Stimulated activated CD4-positive, alpha-beta T cell treated with anti-CD3 and anti-CD28 coated beads, TNF-alpha, amount 100 ng/mL, for 48 hours (primary cell): Measurements from ENCODE around the gene KSR1.
A peak's percentile ranks its signal among the peaks of the same experiment; 100 is the strongest.
"Not testable (repeated sequence)": the region's sequence is repeated elsewhere in the genome, so short reads cannot be mapped to it uniquely, and the experiment has no call there.

Source experiments
- DNase-seq, 3 donors: peaks; one replicate each; pipeline ENCODE4 v3.0.0-alpha.2; 2020; ENCODE audit warnings: low read depth in 3 of 3

Gene KSR1

GRCh38 chr17:27453471-27453870 is 2.8 kb upstream of the KSR1 start:
- no peak for DNase-seq

- no peak for DNase-seq
Observed at GRCh38 chr17:27454089-27454488, 2.2 kb upstream of the KSR1 start.

GRCh38 chr17:27455236-27455913 is 873 bp upstream of the KSR1 start:
- DNase-seq = no peak

DNA sequence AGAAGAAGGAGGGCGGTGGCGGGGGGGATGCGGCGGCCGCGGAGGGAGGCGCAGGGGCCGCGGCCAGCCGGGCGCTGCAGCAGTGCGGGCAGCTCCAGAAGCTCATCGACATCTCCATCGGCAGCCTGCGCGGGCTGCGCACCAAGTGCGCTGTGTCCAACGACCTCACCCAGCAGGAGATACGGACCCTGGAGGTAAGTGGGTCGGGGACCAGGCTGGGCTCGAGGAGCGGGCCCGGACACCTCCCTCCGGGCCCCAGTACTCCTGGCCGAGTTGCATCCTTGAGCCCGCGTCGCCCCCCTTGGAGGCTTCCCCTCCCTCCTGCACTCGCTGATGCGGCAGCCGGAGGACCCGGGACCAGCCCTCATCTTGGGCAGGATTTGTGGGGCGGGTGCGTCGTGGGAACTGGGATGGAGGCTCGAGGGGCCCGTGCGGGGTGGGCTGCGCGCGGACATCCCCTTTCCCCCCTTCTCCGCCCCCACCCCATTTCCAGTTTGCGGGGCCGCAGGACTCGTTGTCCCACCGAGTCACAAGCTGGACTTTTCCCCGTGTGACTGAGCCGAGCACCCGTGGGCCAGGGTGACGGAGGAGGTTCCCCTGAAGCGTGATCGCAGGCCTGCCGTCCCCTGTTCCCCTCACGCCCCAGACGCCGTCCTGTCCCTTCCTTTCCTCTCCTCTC is 572 bp downstream of the KSR1 start:
- DNase-seq = no peak

DNA sequence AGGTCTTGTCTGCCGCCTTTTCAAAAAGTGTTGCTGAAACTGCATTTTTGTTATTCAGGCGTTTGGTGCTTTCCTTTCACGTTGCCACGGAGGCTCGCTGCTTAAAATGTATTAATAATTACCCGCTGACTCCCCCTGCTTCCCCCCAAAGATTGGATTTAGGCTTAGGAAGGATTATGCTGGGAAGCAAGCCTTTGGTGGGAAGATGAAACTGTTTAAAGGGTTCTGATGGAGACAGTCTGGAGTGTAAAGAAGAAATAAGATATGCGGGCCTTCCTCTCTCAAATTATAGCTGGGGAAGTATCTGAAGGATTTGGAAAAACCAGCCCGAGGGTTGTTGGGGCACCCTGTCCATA is 1.1 kb downstream of the KSR1 start:
- DNase-seq = no peak

- DNase-seq = no peak
Observed at GRCh38 chr17:27457731-27458523, 1.7 kb downstream of the KSR1 start.

GRCh38 chr17:27458524-27458908 is 2.3 kb downstream of the KSR1 start:
- no peak for DNase-seq

GRCh38 chr17:27459433-27459832 is 3.2 kb downstream of the KSR1 start:
- no peak for DNase-seq

DNA sequence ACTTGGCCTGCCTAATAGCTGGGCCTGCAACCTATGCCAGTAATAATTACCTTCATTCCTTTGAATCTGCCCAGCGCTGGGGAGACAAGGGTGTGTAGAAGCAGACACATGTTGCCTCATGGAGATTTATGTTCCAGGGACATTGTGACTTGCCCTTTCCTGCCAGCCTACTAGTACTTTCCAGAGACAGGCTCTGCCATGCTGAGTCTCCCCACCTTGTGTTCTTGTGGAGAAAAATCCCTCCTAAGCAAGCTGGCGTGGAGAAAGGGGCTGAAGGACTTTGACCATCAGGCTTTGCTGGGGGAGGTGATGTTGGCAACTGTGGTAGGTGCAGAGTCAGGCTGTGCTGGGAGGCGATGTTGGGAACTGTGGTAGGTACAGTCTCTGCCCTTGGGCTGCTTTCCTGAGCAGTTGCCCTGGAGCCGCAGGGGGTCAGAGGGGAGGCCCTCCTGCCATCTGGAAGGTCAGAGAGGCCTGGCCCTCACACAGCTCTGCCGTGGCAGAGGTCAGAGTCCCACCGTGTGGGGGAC is 4.0 kb downstream of the KSR1 start:
- no peak for DNase-seq

DNA sequence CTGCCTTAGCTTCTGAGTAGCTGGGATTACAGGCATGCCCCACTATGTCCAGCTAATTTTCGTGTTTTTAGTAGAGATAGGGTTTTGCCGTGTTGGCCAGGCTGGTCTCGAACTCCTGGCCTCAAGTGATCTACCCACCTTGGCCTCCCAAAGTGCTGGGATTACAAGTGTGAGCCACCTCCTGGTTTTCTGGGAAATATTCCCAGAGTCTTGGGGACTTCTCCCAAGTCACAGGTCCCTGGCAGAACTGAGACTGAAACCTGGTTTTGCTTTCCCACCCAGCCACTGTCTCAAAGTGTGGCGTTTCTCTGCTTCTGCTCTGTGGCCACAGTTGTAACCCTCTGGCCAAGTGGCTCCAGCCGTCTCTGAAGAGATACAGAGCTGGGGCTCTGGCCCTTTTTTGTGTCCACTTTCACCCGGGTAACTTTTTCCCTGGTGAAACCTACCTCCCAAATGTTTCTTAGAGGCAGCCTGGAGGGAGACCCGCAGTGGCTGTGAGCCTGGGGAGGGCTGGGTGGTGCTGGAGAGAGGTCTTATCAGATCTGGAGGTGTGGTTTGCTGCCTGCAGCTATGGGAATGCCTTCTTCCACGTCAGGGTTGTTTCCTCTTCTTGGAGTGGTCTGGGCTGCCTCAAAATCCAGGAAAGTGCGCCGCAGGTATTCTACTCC is 5.1 kb downstream of the KSR1 start:
- no peak for DNase-seq

DNA sequence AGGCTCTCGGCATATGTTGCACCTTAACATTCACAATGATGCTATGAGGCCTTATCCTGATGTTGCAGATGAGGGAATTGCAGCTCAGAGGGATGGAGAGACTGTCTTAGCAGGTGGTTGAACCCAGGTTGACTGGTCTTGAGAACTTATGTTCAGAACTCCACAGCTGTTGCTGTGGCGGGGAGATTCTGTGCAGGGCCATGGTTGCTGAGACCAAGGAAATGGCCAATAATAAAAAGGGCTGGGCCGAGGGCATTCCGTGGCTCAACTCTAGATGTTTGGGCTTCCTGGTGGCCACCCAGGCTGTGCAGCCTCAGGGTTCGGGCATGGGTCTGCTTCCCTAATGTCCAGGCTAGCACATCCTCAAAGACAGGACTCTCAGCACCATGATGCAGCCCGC is 5.9 kb downstream of the KSR1 start:
- no peak for DNase-seq

DNA sequence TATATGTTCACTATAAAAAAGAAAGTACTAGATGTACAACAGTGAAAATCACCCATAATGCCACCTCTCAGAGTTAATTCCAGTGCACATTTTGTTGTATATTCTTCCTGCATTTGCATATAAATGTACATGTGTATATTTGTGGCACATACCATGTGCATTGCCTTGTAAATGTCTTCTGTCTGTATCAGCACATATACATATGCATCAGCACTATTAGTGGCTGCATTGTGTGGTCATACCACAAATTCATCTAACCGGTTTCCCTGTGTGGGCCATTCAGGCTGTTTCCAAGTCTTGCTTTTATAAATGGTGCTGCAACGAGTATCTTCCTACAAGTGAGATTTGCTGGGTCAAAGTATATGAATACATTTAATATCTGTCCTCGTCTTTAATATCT is 6.5 kb downstream of the KSR1 start:
- DNase-seq = no peak

DNA sequence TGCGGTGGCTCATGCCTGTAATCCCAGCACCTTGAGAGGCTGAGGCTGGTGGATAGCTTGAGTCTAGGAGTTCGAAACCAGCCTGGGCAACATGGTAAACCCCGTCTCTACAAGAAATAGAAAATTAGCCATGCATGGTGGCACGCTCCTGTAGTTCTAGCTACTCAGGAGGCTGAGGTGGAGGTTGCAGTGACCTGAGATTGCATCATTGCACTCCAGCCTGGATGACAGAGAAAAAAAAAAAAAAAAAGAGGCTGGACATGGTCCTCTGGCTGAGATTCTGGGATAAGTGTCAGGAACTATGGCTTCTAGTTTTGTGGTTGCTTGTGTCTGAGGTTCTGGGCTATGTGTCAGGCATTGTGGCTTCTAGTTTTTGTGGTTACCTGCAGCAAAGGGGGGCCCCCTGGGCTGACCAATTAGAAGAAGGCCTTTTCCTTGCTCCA is 7.0 kb downstream of the KSR1 start:
- no peak for DNase-seq

DNA sequence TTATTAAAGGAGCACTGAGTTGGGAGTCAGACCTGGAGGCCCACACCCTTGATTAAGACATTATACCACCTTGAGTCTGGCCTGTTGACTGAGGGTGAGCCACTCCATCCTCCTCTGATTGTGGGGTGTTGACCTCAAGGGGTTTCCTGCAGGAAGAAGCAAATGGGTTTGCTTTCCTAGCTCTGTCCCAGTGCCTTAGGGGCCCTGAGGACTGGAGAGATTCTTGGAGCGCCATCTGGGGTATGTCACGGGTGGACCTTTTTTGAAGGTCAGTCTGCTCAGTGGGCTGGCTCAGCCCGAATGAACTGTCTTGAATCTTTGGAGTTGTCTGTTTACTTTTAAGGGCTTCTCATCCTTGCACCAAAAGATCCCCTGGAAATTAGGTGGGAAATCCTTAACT is 7.8 kb downstream of the KSR1 start:
- not testable (repeated sequence) for DNase-seq

GRCh38 chr17:27464431-27464830 is 8.2 kb downstream of the KSR1 start:
- no peak for DNase-seq

DNA sequence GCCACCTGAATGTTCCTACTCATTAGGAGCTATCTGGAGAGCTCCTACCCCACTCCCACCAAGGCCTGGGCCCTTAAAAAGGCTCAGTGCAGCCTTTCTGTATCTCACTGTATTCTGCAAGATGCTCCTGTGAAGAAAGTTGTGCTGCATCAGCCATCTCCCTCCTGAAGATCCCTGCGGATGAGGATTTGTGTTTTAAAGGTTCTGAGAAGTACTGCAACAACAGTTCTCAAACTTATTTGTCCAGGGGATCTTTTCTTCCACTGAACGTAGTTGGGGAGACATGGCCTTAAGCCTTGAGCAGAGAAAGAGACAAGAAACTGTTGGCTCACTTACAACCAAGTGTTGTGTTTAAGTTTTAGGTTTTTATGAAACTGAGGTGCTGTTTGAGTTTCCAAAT is 9.6 kb downstream of the KSR1 start:
- DNase-seq = not testable (repeated sequence)

- DNase-seq = no peak
Observed at GRCh38 chr17:27466376-27466742, 10.1 kb downstream of the KSR1 start.

DNA sequence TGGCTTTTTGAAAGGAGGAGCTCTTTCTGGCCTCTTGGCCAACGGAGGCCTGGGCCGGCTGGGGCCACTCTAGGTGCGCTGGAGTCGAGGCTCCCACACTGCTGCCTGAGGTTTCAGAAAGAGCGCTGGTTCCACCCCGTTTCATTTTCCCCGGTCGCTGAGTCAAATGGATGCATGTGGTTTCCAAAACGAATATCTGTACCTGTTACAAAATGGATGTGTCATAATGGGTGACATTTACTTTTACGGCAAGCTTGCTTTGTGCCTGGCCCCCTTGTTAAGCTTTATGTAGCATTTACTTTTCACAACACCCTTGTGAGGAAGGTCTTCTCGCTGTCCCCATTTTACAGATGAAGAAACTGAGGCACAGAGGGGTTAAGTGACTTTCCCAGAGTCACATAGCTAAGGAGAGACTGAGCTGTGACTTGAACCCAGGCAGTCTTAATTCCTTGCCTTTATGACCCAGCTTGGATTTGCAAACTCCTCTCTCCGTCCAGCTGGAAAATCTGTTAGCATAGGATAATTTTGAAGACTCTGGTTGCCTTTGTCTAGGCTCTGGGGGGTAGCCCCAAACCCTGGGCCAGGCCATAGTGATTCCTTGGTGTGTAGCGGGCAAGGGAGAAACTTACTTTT is 10.6 kb downstream of the KSR1 start:
- DNase-seq = peak; percentile 67 to 76 (median 70)

GRCh38 chr17:27469256-27469655 is 13.0 kb downstream of the KSR1 start:
- DNase-seq = no peak

DNA sequence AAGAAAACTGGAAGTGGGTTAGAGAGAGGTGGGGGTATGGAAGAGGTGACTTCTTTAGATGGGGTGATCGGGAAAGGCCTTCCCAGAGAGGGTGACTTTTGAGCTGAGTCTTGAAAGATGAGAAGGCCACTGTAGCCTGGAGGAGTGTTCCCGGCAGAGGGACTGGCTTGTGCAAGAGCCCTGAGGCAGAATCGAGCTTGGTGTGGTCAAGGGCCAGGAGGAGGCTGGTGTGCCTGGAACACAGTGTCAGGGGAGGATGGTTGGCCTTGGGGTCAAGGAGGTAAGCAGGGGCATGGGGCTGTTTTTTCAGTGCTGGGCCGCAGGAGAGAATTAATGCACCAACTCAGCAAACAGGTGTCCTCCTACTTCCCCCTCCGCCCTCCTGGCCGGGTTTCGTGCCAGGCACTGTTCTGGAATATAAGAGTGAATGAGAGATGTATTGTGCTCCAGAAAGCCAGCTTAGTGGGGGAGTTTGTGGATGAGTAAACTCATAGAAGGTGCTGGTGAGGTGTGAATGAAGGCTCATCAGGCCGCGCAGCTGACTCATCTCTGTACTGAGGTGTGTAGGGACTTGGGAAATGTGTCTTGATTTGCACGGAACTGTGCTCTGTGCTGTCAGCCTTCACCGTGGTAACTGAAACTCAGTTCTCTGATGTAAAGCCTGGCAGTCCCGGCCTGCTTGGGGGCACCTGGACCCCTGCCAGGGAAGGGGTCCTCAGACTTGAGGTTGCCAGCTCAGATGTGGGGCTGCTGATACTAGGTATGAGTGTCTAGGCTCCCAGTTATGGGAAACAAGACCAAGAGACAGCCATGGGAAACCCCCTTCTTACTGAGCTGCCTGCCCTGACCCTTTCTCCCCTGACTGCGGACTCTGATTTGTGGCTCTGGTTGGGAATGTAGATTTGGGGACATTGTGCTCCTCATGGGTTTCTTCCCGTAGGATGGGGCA is 15.3 kb downstream of the KSR1 start:
- peak; percentile 64 to 87 (median 74) for DNase-seq
